Natural killer cell (primary cell): ENCODE data around the gene PSMD12. TPM values are rescaled to one million over a fixed set of nuclear protein-coding genes. Genes with fewer than 3 reads are reported as not detected.

Experiments
- ATAC-seq, 3 donors: fragments of 150-1000 bp in 2 of 3; fragments of 200-7000 bp in 1 of 3; cut with Tn5 transposase; 1 replicate in 1 of 3; 2 replicates in 2 of 3; pipeline ENCODE4 v1.10.0; 2021; ENCODE audit warnings: mild to moderate bottlenecking in 2 of 3, moderate library complexity in 2 of 3
- DNase-seq, 2 donors: peaks; one replicate each; pipeline versions ENCODE4 v3.0.0 to v3.0.0-alpha.2; 2013 to 2021; ENCODE audit warnings: mixed read lengths in 1 of 2
- H3K27ac ChIP-seq: one replicate; pipeline ENCODE4 v1.5.1; 2013; ENCODE audit warnings: mild to moderate bottlenecking, low read length
- H3K27me3 ChIP-seq: one replicate; pipeline ENCODE4 v1.6.1; 2013; ENCODE audit warnings: low read length; ENCODE audit not compliant: control insufficient read depth, insufficient read depth
- H3K36me3 ChIP-seq: one replicate; pipeline ENCODE4 v1.6.1; 2013; ENCODE audit warnings: low read length; ENCODE audit not compliant: control insufficient read depth, insufficient read depth
- H3K4me1 ChIP-seq: one replicate; pipeline ENCODE4 v1.6.1; 2013; ENCODE audit warnings: low read length; ENCODE audit not compliant: control insufficient read depth, insufficient read depth
- H3K4me3 ChIP-seq: one replicate; pipeline ENCODE4 v1.5.1; 2013; ENCODE audit warnings: low read length
- H3K9me3 ChIP-seq: one replicate; pipeline ENCODE4 v1.6.1; 2013; ENCODE audit warnings: low read length; ENCODE audit not compliant: control insufficient read depth, insufficient read depth
- H3K27ac Mint-ChIP-seq, 2 donors: one replicate each; pipeline ENCODE4 v1.8.0; 2022; ENCODE audit warnings: mild to moderate bottlenecking in 2 of 2, mixed read lengths in 2 of 2, moderate library complexity in 1 of 2
- H3K27me3 Mint-ChIP-seq, 2 donors: one replicate each; pipeline ENCODE4 v1.8.0; 2022; ENCODE audit warnings: low read depth in 2 of 2, mixed read lengths in 2 of 2
- H3K36me3 Mint-ChIP-seq: one replicate; pipeline ENCODE4 v1.8.0; 2022; ENCODE audit warnings: mixed read lengths
- H3K4me1 Mint-ChIP-seq, 2 donors: one replicate each; pipeline ENCODE4 v1.8.0; 2022; ENCODE audit warnings: mixed read lengths in 2 of 2
- H3K4me3 Mint-ChIP-seq: one replicate; pipeline ENCODE4 v1.8.0; 2022; ENCODE audit warnings: mild to moderate bottlenecking, moderate library complexity, mixed read lengths
- H3K9me3 Mint-ChIP-seq, 2 donors: one replicate each; pipeline ENCODE4 v1.8.0; 2022; ENCODE audit warnings: mixed read lengths in 2 of 2
- WGBS: methylation state at CpG from one replicate; pipeline ENCODE4 v1.1.7; 2013; ENCODE audit warnings: missing lambda C conversion rate; ENCODE audit not compliant: insufficient coverage; 5-methylcytosine and 5-hydroxymethylcytosine counted together
- intact Hi-C: fragments of 100-400 bp; cut with micrococcal nuclease; formaldehyde crosslinking; loops from one replicate; pipeline ENCODE4 v1.14.2; 2022
- total RNA-seq, 4 donors: library from RNA; stranded (reverse); fragments of 120-200 nt in 1 of 4; gene quantifications; one replicate each; pipeline versions ENCODE4 v1.2.3 to v1.2.4, GENCODE V29; 2013 to 2022
- TF ChIP-seq, protein P1 (sequence below): fragments of 200-600 bp; IDR thresholded peaks from one replicate; pipeline ENCODE4 v1.8.0; 2022; ENCODE audit warnings: antibody characterized with exemption

The PSMD12 gene
- total RNA-seq, 3 donors from 2014 or later (not counting 1 experiment from before 2014, with no cell fraction given), result 57.4 to 58.2 (median 58.0) TPM

DNA sequence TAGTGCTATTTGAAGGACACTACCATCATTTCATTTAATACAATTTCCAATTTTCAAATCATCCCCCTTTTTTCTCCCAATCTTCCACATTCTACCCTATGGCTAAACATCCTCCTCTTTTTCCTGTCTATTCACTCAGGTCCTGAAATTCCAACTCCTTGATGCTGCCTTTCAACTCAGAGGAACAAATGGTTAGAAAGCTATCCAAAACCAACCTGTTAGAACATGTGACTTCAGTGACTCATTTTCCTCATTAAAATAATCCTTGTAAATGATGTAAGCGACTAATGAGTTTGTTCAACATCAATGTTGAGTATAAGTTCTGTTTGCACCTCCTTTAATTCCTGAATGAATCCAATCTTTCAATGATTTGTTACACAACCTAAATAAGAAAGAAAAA, 5.5 kb downstream of the PSMD12 start:
- Histone ChIP-seq H3K27me3 (no peaks in the 10 kb centered on the region), H3K4me3 (no peak overlapping the region), H3K9me3 (no peaks in the 10 kb centered on the region), H3K27ac (no peak overlapping the region), H3K36me3 (peaks cover 18% of the 10 kb centered on the region), H3K4me1 (peaks cover 19% of the 10 kb centered on the region)
- no peak overlapping the region for H3K4me3 Mint-ChIP-seq
- no peaks in the 10 kb centered on the region for H3K27me3 Mint-ChIP-seq
- peak overlapping the region; percentile 55 to 80 for H3K27ac Mint-ChIP-seq
- peaks cover 3% of the 10 kb centered on the region for H3K36me3 Mint-ChIP-seq
- WGBS, result 100% methylated on average over 1 of the region's 1 CpG
- intact Hi-C loops, result loop anchor here (10.0 kb wide), 1 partner anchor 116 kb away; the partner anchor contains the start of gene HELZ
- TF ChIP-seq, protein P1, sequence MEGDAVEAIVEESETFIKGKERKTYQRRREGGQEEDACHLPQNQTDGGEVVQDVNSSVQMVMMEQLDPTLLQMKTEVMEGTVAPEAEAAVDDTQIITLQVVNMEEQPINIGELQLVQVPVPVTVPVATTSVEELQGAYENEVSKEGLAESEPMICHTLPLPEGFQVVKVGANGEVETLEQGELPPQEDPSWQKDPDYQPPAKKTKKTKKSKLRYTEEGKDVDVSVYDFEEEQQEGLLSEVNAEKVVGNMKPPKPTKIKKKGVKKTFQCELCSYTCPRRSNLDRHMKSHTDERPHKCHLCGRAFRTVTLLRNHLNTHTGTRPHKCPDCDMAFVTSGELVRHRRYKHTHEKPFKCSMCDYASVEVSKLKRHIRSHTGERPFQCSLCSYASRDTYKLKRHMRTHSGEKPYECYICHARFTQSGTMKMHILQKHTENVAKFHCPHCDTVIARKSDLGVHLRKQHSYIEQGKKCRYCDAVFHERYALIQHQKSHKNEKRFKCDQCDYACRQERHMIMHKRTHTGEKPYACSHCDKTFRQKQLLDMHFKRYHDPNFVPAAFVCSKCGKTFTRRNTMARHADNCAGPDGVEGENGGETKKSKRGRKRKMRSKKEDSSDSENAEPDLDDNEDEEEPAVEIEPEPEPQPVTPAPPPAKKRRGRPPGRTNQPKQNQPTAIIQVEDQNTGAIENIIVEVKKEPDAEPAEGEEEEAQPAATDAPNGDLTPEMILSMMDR, result no peak
- ATAC-seq (no peak), DNase-seq (no peak)
- no peaks in the 10 kb centered on the region for H3K9me3 Mint-ChIP-seq
- peaks cover 52 to 53% of the 10 kb centered on the region in 2 donors for H3K4me1 Mint-ChIP-seq

- H3K4me1 ChIP-seq, result peaks cover 16% of the 10 kb centered on the region
- intact Hi-C loops, result loop anchor here (10.0 kb wide), 1 partner anchor 115 kb away; the partner anchor contains the start of gene HELZ
- Mint-ChIP-seq H3K4me3 (peak overlapping the region; percentile 43), H3K36me3 (peaks cover 10% of the 10 kb centered on the region), H3K9me3 (no peaks in the 10 kb centered on the region), H3K4me1 (peaks cover 44 to 46% of the 10 kb centered on the region in 2 donors), H3K27ac (peak overlapping the region; percentile 55 to 80), H3K27me3 (no peaks in the 10 kb centered on the region)
- DNase-seq, result peak in 1 of 2 donors; percentile 81
- H3K27me3 ChIP-seq, result no peaks in the 10 kb centered on the region
- H3K27ac ChIP-seq, result no peak overlapping the region
- peak; percentile 75 to 81 (median 79) for ATAC-seq
- H3K9me3 ChIP-seq, result no peaks in the 10 kb centered on the region
- TF ChIP-seq, protein P1, result no peak
- no peak overlapping the region for H3K4me3 ChIP-seq
- 41% methylated on average over 7 of the region's 8 CpGs for WGBS
- peaks cover 24% of the 10 kb centered on the region for H3K36me3 ChIP-seq
Measured at GRCh38 chr17:67359960-67360791, 6.2 kb downstream of the PSMD12 start.

- H3K27ac Mint-ChIP-seq, result peak overlapping the region in 1 of 2 donors; percentile 62
- Histone ChIP-seq H3K36me3 (peaks cover 36% of the 10 kb centered on the region), H3K27me3 (no peaks in the 10 kb centered on the region), H3K4me3 (no peak overlapping the region), H3K4me1 (peaks cover 10% of the 10 kb centered on the region), H3K9me3 (no peaks in the 10 kb centered on the region), H3K27ac (no peak overlapping the region)
- TF ChIP-seq, protein P1, result no peak
- intact Hi-C loops, result no loop called here
- peak in 1 of 3 donors; percentile 11 for ATAC-seq
- no peaks in the 10 kb centered on the region for H3K27me3 Mint-ChIP-seq
- H3K4me3 Mint-ChIP-seq, result peak overlapping the region; percentile 25
- peaks cover 31 to 33% of the 10 kb centered on the region in 2 donors for H3K4me1 Mint-ChIP-seq
- DNase-seq, result peak in 1 of 2 donors; percentile 33
- 38% methylated on average over 1 of the region's 2 CpGs for WGBS
- no peaks in the 10 kb centered on the region for H3K9me3 Mint-ChIP-seq
- H3K36me3 Mint-ChIP-seq, result peaks cover 10% of the 10 kb centered on the region
Measured at GRCh38 chr17:67358612-67359011, 7.8 kb downstream of the PSMD12 start.
